Activated T-helper 2 cell treated with anti-CD3 and anti-CD28 coated beads, Interferon-gamma antibody, Interleukin-2, Interleukin-4, amounts not matched to agents 10 μg/mL and 5 μg/mL and 100 μg/mL, durations not matched to agents 14 hours and 24 hours and 36 hours (primary cell): ENCODE measurements around the gene NRROS. TPM values are rescaled to one million over a fixed set of nuclear protein-coding genes. Genes with fewer than 3 reads are reported as not detected.

Experiments
- DNase-seq: peaks from one replicate; pipeline ENCODE4 v3.0.0; 2021; ENCODE audit warnings: low spot score
- H3K27ac Mint-ChIP-seq: one replicate; pipeline ENCODE4 v1.8.0; 2021; ENCODE audit warnings: mixed read lengths
- H3K27me3 Mint-ChIP-seq: one replicate; pipeline ENCODE4 v1.8.0; 2021; ENCODE audit warnings: low read depth, mixed read lengths
- H3K36me3 Mint-ChIP-seq: one replicate; pipeline ENCODE4 v1.8.0; 2021; ENCODE audit warnings: low read depth, mixed read lengths
- H3K4me1 Mint-ChIP-seq: one replicate; pipeline ENCODE4 v1.8.0; 2021; ENCODE audit warnings: low read depth, mixed read lengths
- H3K4me3 Mint-ChIP-seq: one replicate; pipeline ENCODE4 v1.8.0; 2021; ENCODE audit warnings: low read depth, mild to moderate bottlenecking, moderate library complexity, mixed read lengths
- H3K9me3 Mint-ChIP-seq: one replicate; pipeline ENCODE4 v1.8.0; 2021; ENCODE audit warnings: mixed read lengths
- intact Hi-C: fragments of 100-400 bp; cut with micrococcal nuclease; formaldehyde crosslinking; loops from one replicate; pipeline ENCODE4 v1.15.1; 2023
- total RNA-seq: library from RNA; stranded (reverse); gene quantifications from 2 replicates; pipeline ENCODE4 v1.2.3, GENCODE V29; 2022

The NRROS gene
- total RNA-seq, 1 donor from 2014 or later = 51.4 TPM

DNA sequence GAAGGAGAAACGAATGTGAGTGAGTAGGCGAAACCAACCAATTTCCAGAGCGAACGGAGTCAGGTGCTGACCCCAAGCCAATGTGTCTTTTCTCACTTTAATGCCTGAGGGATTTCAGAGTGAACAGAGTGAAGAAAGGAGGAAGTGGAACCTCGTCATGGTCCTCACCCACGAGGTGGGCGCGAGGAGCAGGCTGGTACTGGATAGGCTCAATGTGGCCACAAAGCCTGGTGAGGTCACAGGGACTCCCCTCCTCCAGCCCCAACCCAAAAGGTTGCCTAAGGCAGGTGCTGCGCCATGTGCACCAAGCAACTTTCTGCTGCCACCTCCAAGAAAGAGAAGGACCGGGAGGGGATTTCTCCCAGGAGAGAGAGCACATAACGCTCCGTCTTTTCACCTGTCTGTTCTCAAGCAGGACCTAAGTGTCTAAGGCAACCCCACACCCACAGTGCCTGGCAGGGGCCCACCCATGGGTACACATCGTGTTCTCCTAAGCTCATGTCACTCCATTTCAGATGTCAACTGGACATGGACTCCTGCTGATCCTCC is 3.8 kb downstream of the NRROS start:
- no peaks in the 10 kb centered on the region for H3K27me3 Mint-ChIP-seq
- H3K4me1 Mint-ChIP-seq = peaks cover 67% of the 10 kb centered on the region
- peak overlapping the region; percentile 99 for H3K27ac Mint-ChIP-seq
- intact Hi-C loops = no loop called here
- H3K4me3 Mint-ChIP-seq = peak overlapping the region; percentile 96
- no peak for DNase-seq
- no peaks in the 10 kb centered on the region for H3K9me3 Mint-ChIP-seq
- peaks cover 65% of the 10 kb centered on the region for H3K36me3 Mint-ChIP-seq

DNA sequence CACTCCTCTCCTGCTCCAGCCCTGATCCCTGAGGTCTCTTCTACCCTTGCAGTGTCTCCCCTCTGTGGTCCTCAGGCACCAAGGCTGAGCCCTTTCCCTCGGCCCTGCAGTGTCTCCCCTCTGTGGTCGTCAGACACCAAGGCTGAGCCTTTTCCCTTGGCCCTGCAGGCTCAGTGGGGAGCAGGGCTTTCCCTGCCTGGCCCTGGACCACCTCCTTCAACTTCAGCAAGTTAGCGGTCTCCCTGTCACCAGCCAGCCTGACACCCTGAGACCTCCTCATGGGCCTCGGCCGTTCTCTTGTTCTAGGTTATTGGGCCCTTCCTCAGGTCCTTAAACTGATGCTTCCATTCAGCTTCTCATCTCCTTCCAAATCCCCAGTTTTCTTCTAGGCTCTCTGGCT is 4.3 kb downstream of the NRROS start:
- Mint-ChIP-seq H3K4me1 (peaks cover 68% of the 10 kb centered on the region), H3K27me3 (no peaks in the 10 kb centered on the region), H3K27ac (peak overlapping the region; percentile 76), H3K4me3 (peak overlapping the region; percentile 10), H3K36me3 (peaks cover 69% of the 10 kb centered on the region), H3K9me3 (no peaks in the 10 kb centered on the region)
- intact Hi-C loops = no loop called here
- DNase-seq = no peak

DNA sequence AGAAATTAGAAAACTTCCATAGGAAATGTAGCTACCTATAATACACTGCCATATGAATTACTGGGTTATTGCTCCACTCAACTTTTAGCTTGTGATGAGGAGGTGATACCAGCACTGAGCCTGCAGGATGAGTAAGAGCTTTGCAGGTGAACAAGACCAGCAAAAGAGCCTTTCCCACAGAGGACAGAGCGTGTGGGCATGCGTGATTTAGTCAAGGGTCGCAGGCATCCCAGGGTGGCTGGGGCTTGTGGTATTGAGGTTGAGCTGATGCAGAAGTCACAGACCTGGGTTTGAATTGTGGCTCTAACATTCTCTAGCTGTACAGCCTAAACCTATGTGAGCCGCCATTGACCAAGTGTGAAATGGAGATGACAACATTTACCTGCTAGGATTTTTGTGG is 5.6 kb downstream of the NRROS start:
- Mint-ChIP-seq H3K27me3 (no peaks in the 10 kb centered on the region), H3K27ac (peak overlapping the region; percentile 19), H3K36me3 (peaks cover 72% of the 10 kb centered on the region), H3K9me3 (no peaks in the 10 kb centered on the region), H3K4me1 (peaks cover 68% of the 10 kb centered on the region), H3K4me3 (no peak overlapping the region)
- DNase-seq = no peak
- intact Hi-C loops = no loop called here

DNA sequence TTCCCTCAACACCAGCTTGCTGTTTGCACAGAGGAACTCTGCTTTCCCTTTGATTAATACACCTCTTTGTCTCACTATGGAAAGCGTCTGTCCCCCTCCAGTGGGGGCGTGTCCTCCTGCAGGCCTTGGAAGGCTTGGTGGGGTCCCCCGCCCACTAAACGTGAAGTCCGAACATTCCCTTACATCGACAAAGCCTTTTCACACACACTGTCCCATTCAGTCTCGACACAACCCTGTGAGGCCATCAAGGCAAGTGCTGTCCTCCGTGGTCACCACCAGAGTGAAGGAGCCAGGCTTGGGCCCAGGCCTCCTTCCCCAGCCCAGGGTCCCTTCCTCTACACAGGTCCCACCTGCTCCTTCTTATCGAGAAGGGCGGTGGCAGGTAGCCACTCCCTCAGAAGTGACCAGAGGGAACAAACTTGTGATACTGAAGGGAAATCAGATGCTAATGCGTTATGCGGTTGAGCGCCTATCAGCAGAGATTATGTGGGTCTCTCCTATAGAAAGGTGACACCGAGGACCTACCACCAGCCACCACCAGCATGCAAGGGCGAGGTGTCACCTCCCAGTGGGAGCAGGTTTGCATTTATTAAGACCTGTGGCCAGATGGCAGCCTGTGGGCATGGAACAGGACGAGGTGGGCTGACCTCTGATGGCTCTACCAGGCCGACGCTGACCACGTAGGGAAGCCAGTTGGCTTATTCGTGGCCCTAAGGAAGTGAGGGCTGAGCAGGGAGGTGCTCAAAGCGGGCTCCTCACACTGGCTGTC is 6.6 kb downstream of the NRROS start:
- peaks cover 69% of the 10 kb centered on the region for H3K36me3 Mint-ChIP-seq
- DNase-seq = no peak
- no peak overlapping the region for H3K27ac Mint-ChIP-seq
- no peaks in the 10 kb centered on the region for H3K9me3 Mint-ChIP-seq
- peaks cover 70% of the 10 kb centered on the region for H3K4me1 Mint-ChIP-seq
- intact Hi-C loops = no loop called here
- no peaks in the 10 kb centered on the region for H3K27me3 Mint-ChIP-seq
- H3K4me3 Mint-ChIP-seq = no peak overlapping the region

DNA sequence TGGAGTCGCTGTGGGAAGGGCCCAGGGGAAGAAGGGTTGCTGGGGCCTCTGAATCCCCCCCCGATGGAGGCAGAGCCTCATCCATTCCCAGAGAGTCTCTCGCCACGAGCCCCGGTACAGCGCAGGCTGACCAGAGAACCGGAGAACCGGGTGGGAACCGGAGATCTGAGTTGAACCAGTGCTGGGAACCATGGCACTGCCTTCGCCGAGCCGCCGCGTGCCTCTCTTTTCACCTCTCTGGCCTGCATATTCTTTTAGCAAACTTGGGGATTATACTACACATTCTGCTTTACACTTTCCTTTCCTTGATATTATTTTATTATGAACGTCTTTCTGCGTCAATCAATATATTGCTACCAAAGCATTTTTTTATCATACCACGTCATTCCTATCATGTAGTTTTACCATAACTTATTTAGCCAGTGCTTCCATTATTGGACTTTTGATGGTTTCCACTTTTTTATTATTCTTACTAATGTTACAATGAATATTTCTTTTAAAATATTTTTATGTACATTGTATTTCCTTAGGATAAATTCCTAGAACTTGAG is 7.2 kb downstream of the NRROS start:
- H3K27me3 Mint-ChIP-seq = no peaks in the 10 kb centered on the region
- intact Hi-C loops = no loop called here
- no peak overlapping the region for H3K4me3 Mint-ChIP-seq
- no peak for DNase-seq
- peaks cover 71% of the 10 kb centered on the region for H3K4me1 Mint-ChIP-seq
- H3K36me3 Mint-ChIP-seq = peaks cover 69% of the 10 kb centered on the region
- no peak overlapping the region for H3K27ac Mint-ChIP-seq
- no peaks in the 10 kb centered on the region for H3K9me3 Mint-ChIP-seq

DNA sequence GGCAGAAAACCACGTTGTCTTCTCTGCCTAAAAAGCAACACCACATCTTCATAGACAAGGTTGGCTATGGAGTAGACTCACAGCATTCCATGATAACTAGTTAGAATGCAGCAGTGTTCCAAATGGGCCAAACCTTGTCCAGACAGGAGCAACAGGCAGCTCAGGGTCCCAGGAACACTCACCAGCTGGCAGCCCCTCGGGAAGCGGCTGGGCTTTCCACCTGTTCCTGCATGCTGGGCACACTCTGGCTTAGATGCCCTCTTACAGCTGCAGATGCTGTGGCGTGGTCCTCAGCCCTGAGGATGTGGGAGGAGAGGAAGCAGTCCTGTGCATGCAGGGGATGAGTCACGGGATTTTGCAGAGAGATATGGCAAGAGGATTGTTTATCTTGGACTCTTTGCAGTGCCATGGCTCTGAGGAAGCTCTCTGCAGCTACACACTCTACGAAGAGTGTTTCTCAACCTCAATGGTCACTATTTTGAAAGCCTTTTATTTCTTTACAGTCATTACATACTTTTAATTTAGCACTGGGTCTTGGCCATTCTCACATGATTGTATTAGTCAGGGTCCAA is 11.3 kb downstream of the NRROS start:
- H3K36me3 Mint-ChIP-seq = peaks cover 66% of the 10 kb centered on the region
- H3K4me1 Mint-ChIP-seq = peaks cover 53% of the 10 kb centered on the region
- DNase-seq = no peak
- peak overlapping the region; percentile 58 for H3K27ac Mint-ChIP-seq
- intact Hi-C loops = no loop called here
- no peak overlapping the region for H3K4me3 Mint-ChIP-seq
- no peaks in the 10 kb centered on the region for H3K9me3 Mint-ChIP-seq
- no peaks in the 10 kb centered on the region for H3K27me3 Mint-ChIP-seq

DNA sequence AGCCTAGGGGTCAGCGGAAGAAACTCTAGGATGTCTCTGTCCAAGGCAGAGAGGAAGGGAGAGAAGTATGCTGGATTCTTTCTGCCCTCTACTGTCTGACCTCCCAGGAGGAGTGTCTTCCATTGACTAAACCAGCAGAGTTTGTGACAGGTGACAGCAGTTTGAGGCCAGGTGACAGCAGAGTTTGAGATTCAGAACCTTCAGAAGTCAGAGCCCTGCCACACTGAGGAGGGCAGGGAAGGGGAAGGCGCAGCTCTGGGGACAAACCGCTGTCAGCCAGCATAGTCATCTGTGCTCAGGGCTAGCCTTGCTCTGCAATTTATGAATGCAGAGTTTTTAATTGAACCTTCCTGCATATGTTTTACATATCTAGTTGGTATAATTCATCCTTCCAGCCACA is 12.3 kb downstream of the NRROS start:
- no peaks in the 10 kb centered on the region for H3K27me3 Mint-ChIP-seq
- no peaks in the 10 kb centered on the region for H3K9me3 Mint-ChIP-seq
- no peak overlapping the region for H3K27ac Mint-ChIP-seq
- peaks cover 69% of the 10 kb centered on the region for H3K36me3 Mint-ChIP-seq
- H3K4me3 Mint-ChIP-seq = no peak overlapping the region
- no peak for DNase-seq
- intact Hi-C loops = no loop called here
- H3K4me1 Mint-ChIP-seq = peaks cover 45% of the 10 kb centered on the region

DNA sequence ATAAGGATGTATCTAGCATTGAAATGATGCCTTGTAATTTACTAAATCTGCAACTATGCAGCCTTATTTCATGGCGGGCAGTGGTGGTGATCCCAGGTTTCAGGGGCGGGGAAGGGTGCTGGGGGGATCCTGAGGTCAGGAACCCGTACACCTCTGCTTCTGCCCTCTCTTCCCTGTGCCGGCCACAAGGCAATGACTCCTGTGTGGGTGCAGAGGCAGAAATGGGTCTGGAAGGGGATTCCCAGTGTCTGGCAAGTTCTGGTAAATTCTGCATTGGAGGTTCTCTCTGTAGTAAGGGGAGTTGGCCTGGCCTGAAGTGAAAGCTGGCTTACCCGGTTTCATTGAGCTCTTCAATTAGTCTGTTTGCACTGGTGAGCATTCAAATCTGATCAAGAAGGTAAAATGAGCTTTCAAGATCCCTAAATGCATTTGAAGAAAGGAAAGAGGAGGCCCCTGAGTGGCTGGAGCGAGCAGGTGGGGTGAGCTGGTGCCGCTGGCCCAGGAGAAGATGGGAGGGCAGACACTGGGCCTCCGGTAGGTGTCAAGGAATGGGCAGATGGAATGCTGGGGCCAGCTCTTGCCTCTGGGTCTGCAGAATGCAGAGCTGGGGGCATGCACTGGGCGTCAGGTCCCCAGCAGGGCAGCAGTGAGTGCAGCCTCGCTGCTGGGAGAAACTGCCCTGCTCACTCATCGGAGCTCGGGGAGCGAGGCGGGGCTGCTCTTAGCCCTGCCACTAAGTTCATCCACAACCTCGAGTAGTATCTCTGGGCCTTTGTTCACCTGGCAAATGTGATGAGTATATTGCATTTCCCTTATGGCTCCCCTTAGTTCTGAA is 13.7 kb downstream of the NRROS start:
- Mint-ChIP-seq H3K36me3 (peaks cover 77% of the 10 kb centered on the region), H3K27me3 (no peaks in the 10 kb centered on the region), H3K27ac (peak overlapping the region; percentile 55), H3K4me1 (peaks cover 37% of the 10 kb centered on the region), H3K4me3 (no peak overlapping the region), H3K9me3 (no peaks in the 10 kb centered on the region)
- intact Hi-C loops = no loop called here
- DNase-seq = no peak

DNA sequence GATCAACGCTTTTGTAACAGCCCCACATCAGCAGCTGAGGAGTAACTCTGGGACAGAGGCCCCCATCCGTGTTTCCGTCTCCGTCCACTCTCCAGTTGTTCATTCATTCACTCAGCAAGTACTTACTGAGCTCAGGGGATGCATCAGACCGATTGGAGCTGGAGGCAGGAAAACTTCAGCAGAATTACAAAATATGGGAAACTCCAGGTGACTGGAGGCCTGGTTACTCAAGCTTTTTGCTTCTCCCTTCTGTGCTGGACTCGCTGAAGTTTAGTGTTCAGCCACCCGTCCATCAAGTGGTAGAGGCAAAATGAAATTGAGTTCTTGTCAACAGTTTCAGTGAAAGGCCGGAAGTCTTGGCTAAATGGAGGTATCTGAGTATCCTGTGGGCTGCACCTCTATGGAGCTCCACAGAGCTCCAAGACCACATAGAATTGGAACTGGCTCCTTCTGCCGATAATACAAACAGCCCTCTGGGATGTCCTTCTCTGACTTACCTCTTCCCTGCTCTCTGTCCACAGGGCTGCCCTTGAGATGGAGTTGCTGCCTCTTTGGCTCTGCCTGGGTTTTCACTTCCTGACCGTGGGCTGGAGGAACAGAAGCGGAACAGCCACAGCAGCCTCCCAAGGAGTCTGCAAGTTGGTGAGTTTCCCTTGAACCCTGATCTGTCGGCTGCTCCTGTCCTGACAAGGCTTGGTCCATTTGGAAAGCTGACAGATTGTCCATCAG is 14.7 kb downstream of the NRROS start:
- H3K36me3 Mint-ChIP-seq = peaks cover 76% of the 10 kb centered on the region
- no peak overlapping the region for H3K27ac Mint-ChIP-seq
- H3K27me3 Mint-ChIP-seq = no peaks in the 10 kb centered on the region
- H3K4me3 Mint-ChIP-seq = no peak overlapping the region
- intact Hi-C loops = no loop called here
- no peak for DNase-seq
- H3K4me1 Mint-ChIP-seq = peaks cover 30% of the 10 kb centered on the region
- no peaks in the 10 kb centered on the region for H3K9me3 Mint-ChIP-seq

DNA sequence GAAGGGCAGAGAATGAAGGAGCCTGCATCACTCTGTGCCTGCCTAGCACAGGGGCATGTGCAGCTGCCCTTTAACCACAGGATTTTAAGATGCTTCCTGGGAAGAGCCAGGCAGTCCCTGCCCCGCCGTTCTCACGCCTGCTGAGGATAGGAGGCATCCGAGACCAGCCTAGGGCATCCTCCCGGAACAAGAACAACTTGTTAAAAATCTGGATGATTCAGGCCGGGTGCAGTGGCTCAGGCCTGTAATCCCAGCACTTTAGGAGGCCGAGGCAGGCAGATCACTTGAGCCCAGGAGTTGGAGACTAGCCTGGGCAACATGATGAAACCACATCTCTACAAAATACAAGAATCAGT is 15.2 kb downstream of the NRROS start:
- H3K27ac Mint-ChIP-seq = no peak overlapping the region
- H3K4me1 Mint-ChIP-seq = peaks cover 28% of the 10 kb centered on the region
- no peak for DNase-seq
- peaks cover 81% of the 10 kb centered on the region for H3K36me3 Mint-ChIP-seq
- H3K4me3 Mint-ChIP-seq = no peak overlapping the region
- no peaks in the 10 kb centered on the region for H3K9me3 Mint-ChIP-seq
- H3K27me3 Mint-ChIP-seq = no peaks in the 10 kb centered on the region
- intact Hi-C loops = no loop called here

DNA sequence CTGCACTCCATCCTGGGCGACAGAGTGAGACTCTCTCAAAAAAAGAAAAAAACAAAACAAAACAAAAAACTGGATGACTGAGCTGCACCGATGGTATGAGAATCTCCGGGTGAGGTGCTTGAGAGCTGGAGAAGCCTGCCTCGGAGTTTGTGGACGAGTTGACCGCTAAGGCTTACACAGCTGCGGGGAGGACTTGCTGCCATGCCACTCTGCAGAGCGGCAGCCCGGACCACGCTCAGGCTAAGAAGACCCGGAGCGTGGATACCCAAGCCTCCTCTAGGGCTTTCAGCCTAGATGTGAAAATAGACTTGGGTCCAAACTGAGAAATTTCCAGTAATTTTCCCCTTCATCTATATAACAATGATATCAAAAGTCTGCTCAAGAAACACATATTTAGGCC is 16.0 kb downstream of the NRROS start:
- intact Hi-C loops = no loop called here
- no peak overlapping the region for H3K4me3 Mint-ChIP-seq
- no peaks in the 10 kb centered on the region for H3K9me3 Mint-ChIP-seq
- H3K27ac Mint-ChIP-seq = peak overlapping the region; percentile 22
- DNase-seq = no peak
- peaks cover 24% of the 10 kb centered on the region for H3K4me1 Mint-ChIP-seq
- peaks cover 82% of the 10 kb centered on the region for H3K36me3 Mint-ChIP-seq
- no peaks in the 10 kb centered on the region for H3K27me3 Mint-ChIP-seq

DNA sequence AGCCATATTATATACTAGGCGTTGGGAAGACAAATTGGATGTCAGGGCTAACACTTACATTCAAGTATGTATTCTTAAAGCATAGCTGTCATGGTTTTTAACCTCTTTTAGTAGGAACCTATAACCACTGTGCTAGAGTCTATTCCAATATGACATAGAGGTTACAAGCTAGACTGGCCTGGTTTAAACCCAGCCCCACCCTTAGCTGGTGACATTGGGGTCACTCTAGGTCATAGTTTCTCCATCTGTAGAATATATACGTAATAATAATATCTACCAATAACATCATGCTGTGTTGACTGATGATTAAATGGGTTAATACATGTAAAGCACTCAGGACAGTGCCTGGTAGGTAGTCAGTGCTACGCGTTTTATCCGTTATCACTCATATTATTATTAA is 16.7 kb downstream of the NRROS start:
- DNase-seq = no peak
- peaks cover 82% of the 10 kb centered on the region for H3K36me3 Mint-ChIP-seq
- H3K27ac Mint-ChIP-seq = no peak overlapping the region
- H3K4me3 Mint-ChIP-seq = no peak overlapping the region
- H3K27me3 Mint-ChIP-seq = no peaks in the 10 kb centered on the region
- no peaks in the 10 kb centered on the region for H3K9me3 Mint-ChIP-seq
- peaks cover 17% of the 10 kb centered on the region for H3K4me1 Mint-ChIP-seq
- intact Hi-C loops = no loop called here
